PFSK-1 (cell line): ENCODE measurements around the gene TMEM62.

Source experiments
- FOXP2 ChIP-seq: optimal IDR thresholded peaks from 2 replicates; pipeline ENCODE3; 2011; ENCODE audit warnings: borderline replicate concordance, control low read depth, inconsistent platforms; ENCODE audit not compliant: insufficient read depth; ENCODE audit errors: extremely low read length, extremely low read depth
- POLR2AphosphoS5 ChIP-seq: IDR thresholded peaks from 2 replicates; pipeline ENCODE4 v1.6.1; 2012; ENCODE audit warnings: low read depth, mild to moderate bottlenecking, control low read depth, low read length, moderate library complexity
- REST ChIP-seq, 2 experiments: IDR thresholded peaks; 2 replicates each; pipeline versions ENCODE4 v1.6.1 to v1.8.0; 2011 to 2012; ENCODE audit warnings: low read depth in 2 of 2, low read length in 2 of 2, control low read depth in 1 of 2, inconsistent platforms in 1 of 2, mild to moderate bottlenecking in 1 of 2, moderate library complexity in 1 of 2; ENCODE audit not compliant: insufficient read depth in 1 of 2
- SIN3A ChIP-seq: IDR thresholded peaks from 2 replicates; pipeline ENCODE4 v1.6.1; 2012; ENCODE audit warnings: mild to moderate bottlenecking, low read length, moderate library complexity, borderline replicate concordance; ENCODE audit not compliant: insufficient read depth
- TAF1 ChIP-seq: IDR thresholded peaks from 2 replicates; pipeline ENCODE4 v1.6.1; 2012; ENCODE audit warnings: low read length, control low read depth, borderline replicate concordance; ENCODE audit not compliant: insufficient read depth

GRCh38 chr15:43143203-43143941 lies 10.0 kb downstream of the TMEM62 start:
- TF ChIP-seq TAF1 (no peak), REST (IDR thresholded peaks at IDR 0.05; ENCODE audit: insufficient read depth in 1 of 2, low read depth in 2 of 2, low read length in 2 of 2) (no peak), SIN3A (no peak), POLR2AphosphoS5 (no peak), FOXP2 (no peak)
